HG02943 (cell line): ENCODE results near the gene SIGLECL1.

Source experiments
- ATAC-seq: cut with Tn5 transposase; IDR thresholded peaks from one replicate; pipeline ENCODE4 v1.9.1; 2021; ENCODE audit warnings: mild to moderate bottlenecking, low read depth, moderate library complexity; ENCODE audit not compliant: unreplicated experiment

SIGLECL1 gene

GRCh38 chr19:51294977-51295375 lies 44.1 kb downstream of the SIGLECL1 start:
- ATAC-seq = no peak

DNA sequence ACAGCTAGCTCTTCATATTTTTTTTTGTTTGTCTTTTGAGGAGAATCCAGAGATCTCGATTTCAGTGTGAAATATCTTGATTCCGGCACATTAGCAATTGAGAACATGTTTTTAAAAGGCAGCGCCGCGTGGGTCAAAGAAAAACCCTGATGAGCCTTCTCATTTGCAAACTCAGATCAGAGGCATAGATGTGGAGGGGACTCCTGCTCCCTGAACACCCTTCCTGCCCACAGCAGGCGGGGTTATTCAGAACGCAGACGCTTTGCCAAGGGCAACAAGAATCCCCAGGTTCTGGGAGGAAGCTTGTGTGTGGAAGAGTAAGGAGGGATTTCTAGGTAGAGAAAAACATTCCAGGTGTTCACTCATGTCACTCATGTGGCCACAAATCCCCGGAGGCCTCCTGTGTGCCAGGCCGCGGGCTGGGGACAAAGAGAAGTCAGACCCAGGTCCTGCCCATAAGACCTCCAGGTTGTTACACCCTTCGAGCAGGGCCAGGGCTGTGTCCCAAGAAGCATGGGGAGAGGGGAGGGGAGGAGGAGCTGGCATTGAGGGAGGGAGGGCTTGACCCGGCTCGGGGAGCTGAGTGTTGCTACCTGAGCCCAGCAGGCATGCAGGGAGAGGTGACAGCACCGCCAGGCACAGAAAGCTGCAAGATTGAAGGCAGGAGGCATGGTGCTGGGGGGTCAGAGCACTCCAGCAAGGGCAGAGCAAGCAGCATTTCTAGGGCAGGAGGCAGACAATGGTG lies 44.7 kb downstream of the SIGLECL1 start:
- ATAC-seq = no peak

- no peak for ATAC-seq
Measured at GRCh38 chr19:51296336-51297093, 45.6 kb downstream of the SIGLECL1 start.

DNA sequence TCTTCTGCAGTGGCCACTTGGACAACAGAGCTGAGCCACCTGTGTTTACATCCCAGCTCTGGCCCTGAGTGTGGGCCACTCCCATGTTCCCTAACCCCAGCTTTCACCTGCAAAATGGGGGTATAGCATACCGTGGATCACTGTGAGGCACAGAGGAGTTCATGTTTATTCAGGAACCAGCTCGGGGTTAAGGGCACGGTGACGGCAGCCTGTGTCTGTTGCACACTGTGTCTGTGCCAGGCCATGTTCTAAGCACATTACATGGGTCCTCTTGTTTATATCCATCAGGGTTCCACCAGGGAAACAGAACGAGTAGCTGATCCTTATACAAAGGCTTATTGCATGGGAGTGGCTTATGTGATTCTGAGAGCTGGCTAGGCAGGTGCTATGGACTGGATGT lies 46.5 kb downstream of the SIGLECL1 start:
- ATAC-seq = no peak

- ATAC-seq = no peak
Measured at GRCh38 chr19:51301266-51301665, 50.4 kb downstream of the SIGLECL1 start.

DNA sequence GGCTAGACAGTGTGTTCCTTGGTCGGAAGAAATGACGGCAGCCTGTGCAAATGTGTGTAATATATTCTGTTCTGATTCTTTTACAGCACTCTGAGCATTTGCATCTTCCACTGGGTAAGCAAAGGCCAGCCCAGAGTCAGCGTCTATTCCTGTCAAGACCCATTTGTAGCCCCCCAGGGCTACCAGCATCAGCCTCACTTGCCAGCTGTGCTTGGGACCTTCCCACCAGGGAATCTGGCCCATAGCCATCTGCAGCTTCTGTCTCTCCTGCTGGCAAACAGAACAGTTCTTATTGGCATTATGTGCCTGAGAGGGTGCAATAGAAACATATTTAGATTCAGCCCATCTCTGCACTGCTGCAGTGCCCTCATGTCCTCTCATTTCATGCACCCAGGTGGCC lies 54.6 kb downstream of the SIGLECL1 start:
- ATAC-seq = no peak

GRCh38 chr19:51311351-51312257 lies 60.7 kb downstream of the SIGLECL1 start, which contains the start of gene IGLON5:
IGLON5 (plus strand) TSS chr19:51311644; CDS start chr19:51311848, 204 bp downstream.
- ATAC-seq = no peak

- no peak for ATAC-seq
Measured at GRCh38 chr19:51316688-51317087, 65.8 kb downstream of the SIGLECL1 start.

- ATAC-seq = no peak
Measured at GRCh38 chr19:51317376-51317775, 66.5 kb downstream of the SIGLECL1 start.

DNA sequence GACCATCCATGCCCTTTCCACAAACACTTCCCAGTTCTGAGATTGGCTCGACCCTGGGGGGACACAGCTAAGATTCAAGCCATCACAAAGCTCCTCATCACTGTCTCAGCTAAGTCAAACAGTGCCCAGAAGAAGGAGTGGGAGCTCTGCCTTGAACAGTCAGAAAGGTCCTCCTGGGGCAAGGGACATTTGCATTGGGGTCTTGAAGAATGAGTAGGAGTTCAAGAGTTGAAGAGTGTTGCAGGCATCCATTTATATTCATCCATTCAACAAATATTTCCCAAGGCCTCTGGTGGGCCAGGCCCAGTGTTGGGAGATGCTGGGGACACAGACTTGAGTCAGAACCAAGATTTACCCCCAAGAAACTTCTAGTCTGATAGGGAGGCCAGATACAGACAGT lies 67.1 kb downstream of the SIGLECL1 start:
- ATAC-seq = no peak
